Measurements from ENCODE around the gene NTS. TPM values are rescaled to one million over a fixed set of nuclear protein-coding genes. Genes with fewer than 3 reads are reported as not detected.

Gene NTS
- total RNA-seq, 2 experiments from 2014 or later = not detected

Other genes starting within 250 kb of the NTS start
- not detected for gene RASSF9, start 37.9 kb upstream of the NTS start, total RNA-seq